Stimulated activated CD4-positive, alpha-beta T cell treated with anti-CD3 and anti-CD28 coated beads, Interleukin-4, amount 100 ng/mL, for 4 hours (primary cell): ENCODE measurements around the gene HOXC5.

Source experiments
- DNase-seq, 2 experiments: peaks; one replicate each; pipeline ENCODE4 v3.0.0-alpha.2; 2020

HOXC5 gene

DNA sequence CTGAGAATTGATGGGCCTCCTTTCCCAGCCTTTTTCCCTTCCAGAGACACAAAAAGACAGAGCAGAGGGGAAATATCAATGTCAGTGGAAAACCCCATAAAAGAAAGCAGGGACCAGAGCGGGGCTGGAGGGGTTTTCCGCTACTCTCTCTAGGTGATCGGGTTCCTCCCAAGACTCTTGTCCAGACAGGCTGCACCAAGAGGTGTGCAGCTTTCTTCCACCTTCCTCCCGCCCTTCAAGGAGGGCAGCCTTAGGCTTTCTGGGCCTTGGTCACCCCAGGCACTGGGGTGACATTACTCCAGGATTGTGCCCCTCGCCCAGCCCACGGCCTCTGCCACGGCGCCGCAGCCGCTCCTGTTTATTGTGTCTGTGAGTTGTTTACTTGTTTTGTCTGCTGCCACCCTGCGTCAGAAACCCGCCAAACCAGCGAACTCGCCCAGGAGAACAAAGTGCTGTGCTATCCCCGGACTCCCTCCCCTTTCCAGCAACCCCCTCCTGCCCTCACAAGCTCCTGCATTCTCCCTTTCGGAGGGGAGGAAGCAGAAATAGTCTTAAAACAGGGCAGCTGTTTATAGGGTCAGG is 11.3 kb upstream of the HOXC5 start:
- no peak for DNase-seq

GRCh38 chr12:54022960-54023884 is 9.6 kb upstream of the HOXC5 start:
- no peak for DNase-seq

- DNase-seq, result no peak
Observed at GRCh38 chr12:54024127-54024526, 8.7 kb upstream of the HOXC5 start.

- no peak for DNase-seq
Observed at GRCh38 chr12:54024581-54025305, 8.1 kb upstream of the HOXC5 start.

DNA sequence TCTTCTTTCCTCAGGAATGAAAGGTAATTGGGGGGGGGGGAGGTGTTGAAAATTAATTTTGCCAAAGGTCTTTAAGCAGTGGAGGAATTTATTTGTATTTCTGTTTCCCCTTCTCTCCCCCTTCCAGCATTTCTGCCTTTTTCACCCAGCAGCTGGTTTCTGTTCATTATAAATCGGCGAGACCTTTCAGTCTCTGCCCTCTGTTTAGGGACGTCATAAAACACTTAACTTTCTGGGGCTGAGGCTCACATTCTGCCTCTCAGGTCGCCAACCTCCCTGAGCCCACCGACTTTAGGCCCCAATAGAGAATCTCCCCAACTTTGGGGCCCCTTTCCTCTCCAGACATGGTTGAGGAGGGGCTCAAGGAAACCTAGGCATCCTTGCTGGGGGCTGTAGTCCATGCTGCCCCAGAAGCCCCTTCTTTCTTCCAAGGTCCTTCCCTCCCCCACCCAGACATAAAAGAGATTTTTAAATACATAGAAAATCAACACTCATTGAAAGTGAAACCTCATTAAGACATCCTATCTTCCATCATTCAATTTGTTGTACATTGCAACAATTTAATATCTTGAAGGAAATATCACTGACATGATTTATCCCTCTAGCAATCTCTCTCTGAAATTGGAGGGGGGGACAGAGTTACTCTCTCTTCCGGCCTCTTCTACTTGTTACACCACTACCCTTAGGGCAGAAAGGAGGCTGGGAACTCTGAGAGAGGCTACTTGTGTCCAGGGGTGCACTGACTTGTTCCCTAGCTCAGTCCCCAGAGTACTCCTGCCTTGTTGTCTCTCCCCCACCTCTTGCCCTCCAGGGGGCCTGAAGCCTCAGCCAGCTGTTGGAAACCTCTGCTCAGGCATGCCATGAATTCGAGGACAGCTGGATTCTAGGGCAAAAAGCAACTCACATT is 7.1 kb upstream of the HOXC5 start:
- no peak for DNase-seq

DNA sequence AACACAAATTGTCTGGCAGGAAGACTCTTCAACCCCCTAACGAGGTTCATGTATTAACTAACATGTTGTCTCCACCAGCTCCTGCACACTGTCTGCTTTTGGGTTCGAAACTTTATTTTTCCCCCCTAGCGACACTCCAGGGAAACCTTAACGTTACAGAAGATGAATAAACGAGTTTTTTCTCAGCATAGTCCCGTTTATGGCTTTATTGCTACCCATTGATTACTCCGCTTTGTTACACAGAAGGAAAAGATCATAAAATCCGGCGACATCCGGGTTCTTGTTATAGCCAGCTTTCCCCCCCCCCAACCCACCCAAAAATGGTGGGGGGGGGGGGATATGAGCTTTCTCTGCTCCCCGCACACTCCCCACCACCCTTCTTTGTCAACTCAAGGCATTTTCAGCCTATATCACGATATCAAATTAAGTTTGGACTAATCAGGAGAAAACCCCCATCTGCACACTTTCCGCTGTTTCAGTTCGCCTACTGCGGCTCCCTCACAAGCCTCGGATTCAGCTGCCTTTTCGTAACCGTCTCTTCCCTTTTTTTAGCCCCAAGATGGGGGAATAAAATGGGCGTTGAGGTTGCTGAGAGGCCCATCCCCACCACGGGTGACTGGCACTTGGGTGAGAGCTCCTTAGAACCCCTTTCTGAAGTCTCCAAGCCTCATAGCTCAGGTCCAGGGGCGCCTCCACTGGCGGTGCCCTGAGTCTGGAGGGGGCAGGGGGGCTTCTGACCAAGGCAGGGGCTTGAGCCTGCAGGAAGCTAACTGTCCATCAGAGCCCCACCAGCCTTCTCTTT is 6.0 kb upstream of the HOXC5 start:
- no peak for DNase-seq

GRCh38 chr12:54027442-54027786 is 5.4 kb upstream of the HOXC5 start:
- DNase-seq, result no peak

- DNase-seq, result no peak
Observed at GRCh38 chr12:54028314-54029201, 4.3 kb upstream of the HOXC5 start, which contains the start of gene HOXC6. HOXC6 (plus strand) TSS chr12:54028440; CDS start chr12:54028522, 82 bp downstream.

DNA sequence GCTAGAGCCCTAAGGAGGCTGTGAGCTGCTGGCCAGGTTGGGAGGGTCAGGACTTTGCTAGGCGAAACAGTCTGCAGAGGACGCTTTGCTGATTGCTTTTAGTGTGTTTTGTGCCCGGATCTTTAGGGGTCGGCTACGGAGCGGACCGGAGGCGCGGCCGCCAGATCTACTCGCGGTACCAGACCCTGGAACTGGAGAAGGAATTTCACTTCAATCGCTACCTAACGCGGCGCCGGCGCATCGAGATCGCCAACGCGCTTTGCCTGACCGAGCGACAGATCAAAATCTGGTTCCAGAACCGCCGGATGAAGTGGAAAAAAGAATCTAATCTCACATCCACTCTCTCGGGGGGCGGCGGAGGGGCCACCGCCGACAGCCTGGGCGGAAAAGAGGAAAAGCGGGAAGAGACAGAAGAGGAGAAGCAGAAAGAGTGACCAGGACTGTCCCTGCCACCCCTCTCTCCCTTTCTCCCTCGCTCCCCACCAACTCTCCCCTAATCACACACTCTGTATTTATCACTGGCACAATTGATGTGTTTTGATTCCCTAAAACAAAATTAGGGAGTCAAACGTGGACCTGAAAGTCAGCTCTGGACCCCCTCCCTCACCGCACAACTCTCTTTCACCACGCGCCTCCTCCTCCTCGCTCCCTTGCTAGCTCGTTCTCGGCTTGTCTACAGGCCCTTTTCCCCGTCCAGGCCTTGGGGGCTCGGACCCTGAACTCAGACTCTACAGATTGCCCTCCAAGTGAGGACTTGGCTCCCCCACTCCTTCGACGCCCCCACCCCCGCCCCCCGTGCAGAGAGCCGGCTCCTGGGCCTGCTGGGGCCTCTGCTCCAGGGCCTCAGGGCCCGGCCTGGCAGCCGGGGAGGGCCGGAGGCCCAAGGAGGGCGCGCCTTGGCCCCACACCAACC is 3.1 kb upstream of the HOXC5 start:
- no peak for DNase-seq

GRCh38 chr12:54030442-54030801 is 2.4 kb upstream of the HOXC5 start:
- no peak for DNase-seq

GRCh38 chr12:54030889-54031471 is 1.9 kb upstream of the HOXC5 start:
- no peak for DNase-seq

- no peak for DNase-seq
Observed at GRCh38 chr12:54031480-54031879, 1.4 kb upstream of the HOXC5 start.

DNA sequence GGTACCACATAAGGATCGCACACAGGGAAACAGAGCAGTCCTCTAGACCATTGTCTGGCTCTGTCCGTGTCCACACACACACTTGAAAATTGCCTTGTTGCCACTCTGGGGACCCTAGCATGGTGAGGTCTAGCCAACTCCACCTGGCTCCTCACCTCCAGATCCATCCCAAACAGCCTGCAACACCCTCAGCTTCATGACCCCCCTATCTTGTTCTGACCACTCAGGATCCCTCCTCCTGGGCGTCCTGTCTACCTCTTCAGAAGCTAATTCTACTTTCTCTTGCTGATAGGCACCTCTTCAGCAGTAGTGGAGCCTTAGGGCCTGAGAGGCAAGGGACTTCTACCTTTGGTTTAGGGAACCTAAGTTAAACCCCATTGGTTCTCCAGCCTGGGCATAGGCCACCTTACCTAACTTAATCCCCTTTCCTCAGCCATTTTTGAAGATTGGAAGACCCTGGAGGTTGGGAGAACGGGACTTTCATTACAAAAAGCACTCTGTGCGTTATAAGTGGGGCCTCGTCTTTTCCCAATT is 697 bp upstream of the HOXC5 start:
- DNase-seq, result no peak

- DNase-seq, result no peak
Observed at GRCh38 chr12:54033106-54033979, 493 bp downstream of the HOXC5 start.

- DNase-seq, result no peak
Observed at GRCh38 chr12:54033980-54034784, 1.3 kb downstream of the HOXC5 start.

DNA sequence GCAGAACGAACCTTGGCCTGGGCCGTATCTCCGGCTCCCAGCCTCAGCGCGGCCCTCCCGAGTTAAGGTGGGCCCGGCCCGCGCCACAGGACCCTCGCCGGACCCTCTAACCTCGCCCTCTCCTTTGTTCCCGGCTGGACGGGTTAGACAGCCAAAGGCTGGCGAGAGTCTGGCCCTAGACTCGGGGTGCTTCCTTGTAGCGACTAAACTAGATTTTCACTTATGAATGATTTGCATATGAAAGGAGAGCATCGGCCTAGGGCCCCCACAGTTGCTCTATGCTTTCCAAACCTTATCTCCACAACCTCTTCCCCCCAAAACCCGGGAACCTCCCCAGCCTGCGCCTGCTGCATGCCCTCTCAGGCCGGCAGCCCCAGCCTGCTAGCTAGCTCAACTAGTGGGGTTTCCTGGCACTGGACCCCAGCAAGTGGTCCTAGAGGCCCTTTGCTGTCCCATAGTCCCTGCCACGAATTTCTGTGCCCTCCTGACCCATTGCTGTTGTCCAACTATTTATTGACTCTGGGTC is 2.0 kb downstream of the HOXC5 start:
- no peak for DNase-seq
